B cell (primary cell): ENCODE results near the gene DCHS1. TPM values are rescaled to one million over a fixed set of nuclear protein-coding genes. Genes with fewer than 3 reads are reported as not detected.

Experiments
- ATAC-seq: fragments of 200-7000 bp; cut with Tn5 transposase; one replicate; pipeline ENCODE4 v1.10.0; 2021; ENCODE audit warnings: low read depth, mild to moderate bottlenecking, moderate number of reproducible peaks, moderate library complexity
- CTCF ChIA-PET: fragments of 350-600 bp; sonication (Branson Sonifier 250); formaldehyde crosslinking; loops from one replicate; lab custom pipeline; 2021; ENCODE audit warnings: antibody characterized with exemption, inconsistent platforms; lab: Charles Lee
- POLR2A ChIA-PET: fragments of 350-600 bp; sonication (Branson Sonifier 250); formaldehyde crosslinking; loops from one replicate; lab custom pipeline; 2021; ENCODE audit warnings: antibody characterized with exemption; lab: Charles Lee
- DNase-seq: peaks from one replicate; pipeline ENCODE4 v3.0.0; 2013
- H2AFZ ChIP-seq: 2 replicates; pipeline ENCODE4 v1.6.1; 2012; ENCODE audit warnings: mild to moderate bottlenecking, low read depth, low read length; ENCODE audit not compliant: insufficient read depth, poor library complexity, severe bottlenecking
- H3K27ac ChIP-seq, 2 donors: 1 replicate in 1 of 2; 2 replicates in 1 of 2; pipeline ENCODE4 v1.5.1; 2012 to 2013; ENCODE audit warnings: low read length in 2 of 2, mild to moderate bottlenecking in 2 of 2, moderate library complexity in 1 of 2
- H3K27me3 ChIP-seq, 4 experiments: fragments of 200-600 bp in 1 of 4; sonication (generic) in 1 of 4; replicated peaks in 1 of 4; 1 replicate in 2 of 4; 2 replicates in 2 of 4; pipeline versions ENCODE4 v1.6.1 to v1.7.0; 2013 to 2016; ENCODE audit warnings: low read length in 3 of 4, mild to moderate bottlenecking in 2 of 4, mixed read lengths in 1 of 4, moderate library complexity in 1 of 4; ENCODE audit not compliant: insufficient read depth in 4 of 4, control insufficient read depth in 3 of 4; ENCODE audit errors: control extremely low read depth in 1 of 4
- H3K36me3 ChIP-seq, 2 experiments: replicated peaks in 1 of 2; 1 replicate in 1 of 2; 2 replicates in 1 of 2; pipeline versions ENCODE4 v1.6.1 to v1.7.1; 2013; ENCODE audit warnings: low read length in 1 of 2; ENCODE audit not compliant: insufficient read depth in 2 of 2, control insufficient read depth in 1 of 2; ENCODE audit errors: control extremely low read depth in 1 of 2, extremely low read depth in 1 of 2
- H3K4me1 ChIP-seq, 2 donors: fragments of 200-600 bp in 1 of 2; sonication (generic) in 1 of 2; 1 replicate in 1 of 2; 2 replicates in 1 of 2; pipeline versions ENCODE4 v1.5.1 to v1.6.1; 2013 to 2017; ENCODE audit warnings: low read length in 2 of 2; ENCODE audit not compliant: control insufficient read depth in 2 of 2, insufficient read depth in 2 of 2
- H3K4me2 ChIP-seq: replicated peaks from 2 replicates; pipeline ENCODE3; 2012; ENCODE audit warnings: mild to moderate bottlenecking, low read depth, low read length; ENCODE audit not compliant: poor library complexity, severe bottlenecking
- H3K4me3 ChIP-seq, 5 experiments: fragments of 200-600 bp in 1 of 5; sonication (generic) in 1 of 5; 1 replicate in 3 of 5; 2 replicates in 2 of 5; pipeline versions ENCODE4 v1.5.1 to v1.7.0; 2011 to 2016; ENCODE audit warnings: low read length in 4 of 5, mild to moderate bottlenecking in 4 of 5, low read depth in 2 of 5, control low read depth in 1 of 5, moderate library complexity in 1 of 5; ENCODE audit not compliant: insufficient read depth in 1 of 5; ENCODE audit errors: control extremely low read depth in 1 of 5, extremely low read depth in 1 of 5
- H3K79me2 ChIP-seq: fragments of 200-600 bp; sonication (generic); one replicate; pipeline ENCODE4 v1.6.0; 2016; ENCODE audit warnings: low read length; ENCODE audit not compliant: control insufficient read depth, insufficient read depth
- H3K9ac ChIP-seq: fragments of 200-600 bp; sonication (generic); 2 replicates; pipeline ENCODE4 v1.6.1; 2017; ENCODE audit warnings: mild to moderate bottlenecking, low read length, moderate library complexity
- H3K9me3 ChIP-seq, 3 donors: one replicate each; pipeline versions ENCODE4 v1.6.1 to v1.7.1; 2013; ENCODE audit warnings: low read length in 2 of 3; ENCODE audit not compliant: control insufficient read depth in 2 of 3, insufficient read depth in 1 of 3; ENCODE audit errors: control extremely low read depth in 1 of 3
- H4K20me1 ChIP-seq: 2 replicates; pipeline ENCODE4 v1.6.0; 2012; ENCODE audit warnings: mild to moderate bottlenecking, low read length; ENCODE audit not compliant: insufficient read depth, control insufficient read depth, poor library complexity, severe bottlenecking
- H3K27ac Mint-ChIP-seq: one replicate; pipeline ENCODE4 v1.8.0; 2021; ENCODE audit warnings: mixed read lengths
- H3K27me3 Mint-ChIP-seq: one replicate; pipeline ENCODE4 v1.8.0; 2021; ENCODE audit warnings: mixed read lengths
- H3K4me1 Mint-ChIP-seq: one replicate; pipeline ENCODE4 v1.8.0; 2021; ENCODE audit warnings: mixed read lengths
- H3K4me3 Mint-ChIP-seq: one replicate; pipeline ENCODE4 v1.8.0; 2021; ENCODE audit warnings: mixed read lengths
- H3K9me3 Mint-ChIP-seq: one replicate; pipeline ENCODE4 v1.8.0; 2022; ENCODE audit warnings: mixed read lengths; ENCODE audit not compliant: insufficient read depth
- EZH2 ChIP-seq: IDR thresholded peaks from 2 replicates; pipeline ENCODE4 v1.6.1; 2012; ENCODE audit warnings: borderline replicate concordance, low read depth, mild to moderate bottlenecking, moderate library complexity, low read length; ENCODE audit not compliant: insufficient read depth, poor library complexity, severe bottlenecking
- WGBS: methylation state at CpG from one replicate; pipeline ENCODE4 v1.1.5; 2013; ENCODE audit warnings: missing lambda C conversion rate; ENCODE audit not compliant: insufficient coverage; 5-methylcytosine and 5-hydroxymethylcytosine counted together
- intact Hi-C: fragments of 100-400 bp; cut with micrococcal nuclease; formaldehyde crosslinking; loops from one replicate; pipeline ENCODE4 v1.10.0; 2022
- polyA plus RNA-seq: library from polyadenylated mRNA; depleted of rRNA; stranded (reverse); fragments of >200 nt; gene quantifications from 2 replicates; pipeline ENCODE4 v1.2.3, GENCODE V29; 2012
- total RNA-seq, 2 donors: library from RNA; stranded (reverse); fragments of 120-200 nt in 1 of 2; gene quantifications; 1 replicate in 1 of 2; 2 replicates in 1 of 2; pipeline versions ENCODE4 v1.2.3 to v1.2.4, GENCODE V29; 2013 to 2022
- TF ChIP-seq, protein P1 (sequence below): fragments of 200-600 bp; IDR thresholded peaks from one replicate; pipeline ENCODE4 v1.8.0; 2022; ENCODE audit warnings: antibody characterized with exemption, mild to moderate bottlenecking

The DCHS1 gene
- total and polyA plus RNA-seq, 2 donors (not counting 1 experiment from before 2014, with no cell fraction given), result 0.31 to 0.84 TPM

DNA sequence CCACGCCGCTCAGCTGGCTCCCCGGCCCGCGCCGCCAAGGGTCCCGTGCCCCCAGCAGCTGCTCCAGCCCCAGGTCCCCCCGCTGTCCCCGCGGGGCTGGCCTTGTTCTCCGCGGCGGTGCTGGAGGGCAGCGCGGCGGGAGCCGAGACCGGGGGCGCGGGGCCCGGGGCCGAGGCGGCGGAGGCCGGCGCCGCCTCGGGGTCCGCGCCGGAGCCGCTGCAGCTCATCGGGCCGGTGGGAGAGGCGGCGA lies 43.7 kb downstream of the DCHS1 start:
- Histone ChIP-seq H3K9ac (peak overlapping the region; percentile 98), H3K36me3 (peaks cover 2 to 71% of the 10 kb centered on the region in 2 experiments), H3K4me2 (peak overlapping the region; percentile 71), H3K9me3 (no peaks in the 10 kb centered on the region), H3K27ac (peak overlapping the region; percentile 99 to 100), H3K79me2 (peaks cover 42% of the 10 kb centered on the region), H3K4me3 (peak overlapping the region; percentile 79 to 95 (median 82)), H3K27me3 (no peaks in the 10 kb centered on the region), H3K4me1 (peaks cover 24 to 33% of the 10 kb centered on the region in 2 donors), H2AFZ (peak overlapping the region; percentile 71), H4K20me1 (no peaks in the 10 kb centered on the region)
- intact Hi-C loops, result loop anchor here (1.0 kb wide), 3 partner anchors 9 to 131 kb away; partner anchors contain the start of genes ARFIP2, ILK, MRPL17 and RRP8
- POLR2A ChIA-PET, result interaction anchor here (0.7 to 2.1 kb wide), 9 partner anchors 8 to 222 kb away, joined by 3 to 19 read pairs (median 7); partner anchors contain the start of genes ARFIP2, ILK, MRPL17 and SMPD1
- Mint-ChIP-seq H3K27me3 (no peaks in the 10 kb centered on the region), H3K4me3 (peak overlapping the region; percentile 95), H3K4me1 (peaks cover 41% of the 10 kb centered on the region), H3K27ac (peak overlapping the region; percentile 96), H3K9me3 (no peaks in the 10 kb centered on the region)
- CTCF ChIA-PET, result interaction anchor here (0.6 to 4.7 kb wide), 10 partner anchors 8 to 99 kb away, joined by 3 to 33 read pairs (median 6); partner anchors contain the start of genes DCHS1 and MRPL17
- TF ChIP-seq, protein P1, sequence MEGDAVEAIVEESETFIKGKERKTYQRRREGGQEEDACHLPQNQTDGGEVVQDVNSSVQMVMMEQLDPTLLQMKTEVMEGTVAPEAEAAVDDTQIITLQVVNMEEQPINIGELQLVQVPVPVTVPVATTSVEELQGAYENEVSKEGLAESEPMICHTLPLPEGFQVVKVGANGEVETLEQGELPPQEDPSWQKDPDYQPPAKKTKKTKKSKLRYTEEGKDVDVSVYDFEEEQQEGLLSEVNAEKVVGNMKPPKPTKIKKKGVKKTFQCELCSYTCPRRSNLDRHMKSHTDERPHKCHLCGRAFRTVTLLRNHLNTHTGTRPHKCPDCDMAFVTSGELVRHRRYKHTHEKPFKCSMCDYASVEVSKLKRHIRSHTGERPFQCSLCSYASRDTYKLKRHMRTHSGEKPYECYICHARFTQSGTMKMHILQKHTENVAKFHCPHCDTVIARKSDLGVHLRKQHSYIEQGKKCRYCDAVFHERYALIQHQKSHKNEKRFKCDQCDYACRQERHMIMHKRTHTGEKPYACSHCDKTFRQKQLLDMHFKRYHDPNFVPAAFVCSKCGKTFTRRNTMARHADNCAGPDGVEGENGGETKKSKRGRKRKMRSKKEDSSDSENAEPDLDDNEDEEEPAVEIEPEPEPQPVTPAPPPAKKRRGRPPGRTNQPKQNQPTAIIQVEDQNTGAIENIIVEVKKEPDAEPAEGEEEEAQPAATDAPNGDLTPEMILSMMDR, result no peak
- no peak for TF ChIP-seq EZH2
- ATAC-seq (peak; percentile 8), DNase-seq (no peak)
- WGBS, result under 1% methylated on average over 36 of the region's 36 CpGs
